ENCODE data around the gene KCNH1.

Gene KCNH1

DNA sequence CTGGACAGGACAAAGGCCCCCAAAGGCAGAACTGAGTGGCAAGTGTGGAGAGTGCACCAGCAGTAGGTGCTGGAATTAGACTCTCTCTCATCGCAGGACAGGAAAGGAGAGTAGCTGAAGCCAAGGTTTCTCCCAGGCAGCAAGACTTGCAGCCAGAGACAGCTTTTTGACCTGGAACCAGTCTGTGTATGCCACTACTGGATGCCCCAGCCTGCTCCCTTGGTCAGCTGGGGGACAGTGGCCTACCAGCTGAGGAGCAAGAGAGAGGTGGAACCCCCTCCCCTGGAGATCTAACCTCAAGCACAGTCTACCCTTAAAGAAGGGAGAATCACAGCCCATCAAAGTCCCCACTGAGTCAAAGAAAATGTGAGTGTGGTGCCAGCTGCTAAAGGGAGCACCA is 375.7 kb downstream of the KCNH1 start:
- DNase-seq (ENCODE audit: low read depth), result no peak

- DNase-seq (ENCODE audit: low read depth), result no peak
Observed at GRCh38 chr1:210757677-210758076, 376.3 kb downstream of the KCNH1 start.

GRCh38 chr1:210755991-210756659 is 377.8 kb downstream of the KCNH1 start:
- DNase-seq (ENCODE audit: low read depth), result no peak

- DNase-seq (ENCODE audit: low read depth), result no peak
Observed at GRCh38 chr1:210754878-210755665, 378.9 kb downstream of the KCNH1 start.

DNA sequence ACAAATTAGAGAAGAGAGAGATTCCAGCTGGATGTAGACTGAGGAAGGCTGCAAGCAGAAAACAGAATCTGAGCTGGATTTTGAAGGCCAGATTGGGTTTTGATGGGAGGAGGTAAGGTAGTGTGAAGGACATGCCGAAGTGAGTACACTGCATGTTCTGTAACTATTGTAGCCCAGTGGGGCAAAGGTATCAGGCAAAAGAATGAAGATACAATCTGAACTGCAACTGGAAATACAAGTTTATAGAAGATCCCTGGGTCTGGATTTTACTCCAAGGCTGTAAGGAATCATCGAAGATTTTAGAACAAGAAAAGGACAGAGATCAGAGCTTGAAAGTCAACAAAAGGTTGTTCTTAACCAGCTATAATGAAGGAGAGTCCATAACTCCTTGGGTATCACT is 382.0 kb downstream of the KCNH1 start:
- no peak for DNase-seq (ENCODE audit: low read depth)

DNA sequence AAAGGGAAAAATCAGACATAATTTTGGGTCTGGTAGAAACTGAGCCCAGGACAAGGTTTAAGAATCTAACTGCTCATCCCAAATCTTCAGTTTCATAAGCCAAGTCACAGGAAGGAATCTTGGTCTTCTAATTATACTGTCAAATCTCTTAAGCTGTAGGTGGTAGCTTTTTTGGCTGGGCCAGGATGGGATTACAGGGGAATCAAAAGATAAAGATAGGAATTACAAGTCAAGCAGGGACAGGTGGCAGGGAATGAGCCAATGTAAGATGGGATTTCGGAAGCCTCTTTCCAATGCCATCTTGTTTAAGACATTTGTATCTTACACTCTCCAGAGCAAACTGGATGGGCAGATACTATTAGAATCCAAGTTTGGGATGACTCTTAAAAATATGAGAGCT is 383.5 kb downstream of the KCNH1 start:
- DNase-seq (ENCODE audit: low read depth), result no peak

DNA sequence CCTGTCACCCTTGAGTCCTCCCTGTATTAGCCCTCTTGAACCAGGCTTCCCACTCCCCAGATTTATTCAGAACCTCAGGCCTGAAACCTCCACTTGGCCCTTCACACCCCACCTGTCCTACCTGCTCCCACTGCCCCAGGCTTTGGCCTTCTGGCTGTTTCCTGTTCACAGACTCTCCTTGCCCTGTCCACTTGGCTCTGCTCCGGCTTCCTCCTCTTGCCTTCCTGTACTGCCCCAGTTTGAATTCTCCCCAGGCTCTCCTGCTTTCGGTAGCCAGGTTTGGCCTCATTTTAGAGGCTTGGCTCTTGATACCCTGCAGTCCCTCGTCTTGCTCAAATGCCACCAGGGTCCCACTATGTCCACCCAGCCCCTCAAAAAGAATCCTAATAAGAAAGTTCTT is 385.2 kb downstream of the KCNH1 start:
- no peak for DNase-seq (ENCODE audit: low read depth)

GRCh38 chr1:210747890-210748289 is 386.1 kb downstream of the KCNH1 start:
- DNase-seq (ENCODE audit: low read depth), result no peak

DNA sequence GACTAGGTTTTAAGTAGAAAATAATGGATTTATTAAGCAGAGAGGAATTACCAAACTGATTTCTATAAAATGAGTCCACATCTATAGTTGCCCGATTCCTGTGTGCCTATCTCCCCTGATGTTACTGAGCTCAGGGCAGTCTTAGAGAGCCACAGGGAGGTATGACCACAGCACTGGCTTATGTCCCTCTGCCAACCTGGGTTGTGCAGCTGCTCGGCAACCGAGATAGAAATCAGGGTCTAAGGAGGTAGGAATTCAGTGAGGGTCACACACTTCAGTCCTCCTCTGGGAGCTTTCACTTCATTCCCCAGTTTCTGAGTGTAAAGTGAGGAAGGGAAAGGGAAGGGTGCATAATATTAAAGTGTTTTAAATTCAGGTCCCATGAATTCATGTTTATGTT is 386.8 kb downstream of the KCNH1 start:
- no peak for DNase-seq (ENCODE audit: low read depth)

- no peak for DNase-seq (ENCODE audit: low read depth)
Observed at GRCh38 chr1:210746024-210746731, 387.8 kb downstream of the KCNH1 start.

DNA sequence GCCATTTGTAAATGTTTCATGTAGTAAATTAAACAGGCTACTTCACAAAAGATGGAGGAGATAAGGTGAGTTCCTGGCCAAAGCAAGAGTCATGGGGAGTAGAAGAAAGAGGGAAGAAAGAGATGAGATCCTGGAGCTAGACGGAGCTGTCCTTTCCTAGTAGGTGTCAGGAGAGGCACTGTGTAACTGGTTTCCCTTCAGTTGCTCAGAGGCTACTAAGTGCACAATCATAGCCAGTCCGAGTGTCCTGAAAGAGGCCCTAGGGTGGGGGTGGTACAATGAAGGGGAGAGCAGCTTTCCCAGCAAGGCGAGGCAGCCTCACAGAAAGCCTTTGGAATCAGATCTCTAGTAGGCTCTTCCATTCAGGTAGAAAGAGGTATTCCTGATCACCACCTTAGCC is 390.9 kb downstream of the KCNH1 start:
- DNase-seq (ENCODE audit: low read depth), result no peak

DNA sequence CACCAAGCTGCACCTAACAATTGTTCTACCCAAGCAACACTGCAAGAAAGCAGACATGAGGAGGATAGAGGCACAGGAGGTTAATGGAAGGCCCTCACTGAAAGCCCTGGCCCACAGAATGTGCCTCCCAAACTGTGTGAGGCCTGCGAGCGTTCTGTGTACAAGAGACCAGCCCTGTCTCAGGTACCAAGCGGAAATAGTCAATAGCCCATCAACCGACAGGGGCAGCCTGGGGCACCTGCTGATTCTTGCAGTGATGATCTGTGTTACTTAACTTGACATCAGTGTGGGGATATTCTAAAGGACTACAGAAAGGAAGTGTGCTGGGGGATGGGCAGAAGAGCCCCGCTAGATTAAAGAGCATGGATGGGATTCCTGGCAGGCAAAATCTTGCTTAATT is 392.4 kb downstream of the KCNH1 start:
- DNase-seq (ENCODE audit: low read depth), result no peak

DNA sequence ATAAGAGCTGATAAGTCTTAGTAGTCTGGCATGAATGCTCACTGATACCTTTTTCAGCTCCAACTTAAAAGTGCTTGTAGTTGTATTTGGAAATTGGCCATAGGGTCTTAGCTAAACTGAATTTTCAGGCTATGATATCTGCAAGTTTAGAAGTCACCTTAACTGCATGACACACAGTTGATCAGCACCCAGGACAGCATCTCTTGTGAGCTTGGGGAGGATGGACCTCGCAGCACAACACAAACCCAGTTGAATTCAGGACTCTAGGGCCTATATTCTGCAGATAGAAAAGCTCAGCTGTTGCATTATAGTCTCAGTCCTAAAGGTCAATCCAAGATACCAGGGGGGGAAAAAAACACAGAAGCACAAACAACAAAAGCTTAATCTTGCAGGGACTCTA is 394.3 kb downstream of the KCNH1 start:
- DNase-seq (ENCODE audit: low read depth), result no peak

DNA sequence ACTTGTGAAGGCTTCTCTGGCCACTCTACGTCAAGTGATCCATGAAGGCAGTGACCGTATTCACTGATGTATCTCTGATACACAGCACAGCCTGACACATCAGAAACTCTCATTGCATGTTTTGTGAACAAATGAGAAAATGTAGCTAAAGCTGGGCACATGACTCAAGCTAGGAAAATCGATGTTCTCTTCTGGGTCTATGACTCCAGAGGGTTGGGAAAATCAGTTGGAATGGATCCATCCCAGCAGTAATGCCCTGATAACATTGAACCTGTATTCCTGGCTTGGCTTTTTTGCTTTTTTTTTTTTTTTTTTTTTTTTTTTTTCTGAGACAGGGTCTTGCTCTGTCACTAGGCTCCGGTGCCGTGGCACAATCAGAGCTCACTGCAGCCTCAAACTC is 395.7 kb downstream of the KCNH1 start:
- no peak for DNase-seq (ENCODE audit: low read depth)

GRCh38 chr1:210736713-210737112 is 397.2 kb downstream of the KCNH1 start:
- no peak for DNase-seq (ENCODE audit: low read depth)

- no peak for DNase-seq (ENCODE audit: low read depth)
Observed at GRCh38 chr1:210731597-210731996, 402.4 kb downstream of the KCNH1 start.

- no peak for DNase-seq (ENCODE audit: low read depth)
Observed at GRCh38 chr1:210731193-210731592, 402.8 kb downstream of the KCNH1 start.

- DNase-seq (ENCODE audit: low read depth), result no peak
Observed at GRCh38 chr1:210730023-210730422, 403.9 kb downstream of the KCNH1 start.

DNA sequence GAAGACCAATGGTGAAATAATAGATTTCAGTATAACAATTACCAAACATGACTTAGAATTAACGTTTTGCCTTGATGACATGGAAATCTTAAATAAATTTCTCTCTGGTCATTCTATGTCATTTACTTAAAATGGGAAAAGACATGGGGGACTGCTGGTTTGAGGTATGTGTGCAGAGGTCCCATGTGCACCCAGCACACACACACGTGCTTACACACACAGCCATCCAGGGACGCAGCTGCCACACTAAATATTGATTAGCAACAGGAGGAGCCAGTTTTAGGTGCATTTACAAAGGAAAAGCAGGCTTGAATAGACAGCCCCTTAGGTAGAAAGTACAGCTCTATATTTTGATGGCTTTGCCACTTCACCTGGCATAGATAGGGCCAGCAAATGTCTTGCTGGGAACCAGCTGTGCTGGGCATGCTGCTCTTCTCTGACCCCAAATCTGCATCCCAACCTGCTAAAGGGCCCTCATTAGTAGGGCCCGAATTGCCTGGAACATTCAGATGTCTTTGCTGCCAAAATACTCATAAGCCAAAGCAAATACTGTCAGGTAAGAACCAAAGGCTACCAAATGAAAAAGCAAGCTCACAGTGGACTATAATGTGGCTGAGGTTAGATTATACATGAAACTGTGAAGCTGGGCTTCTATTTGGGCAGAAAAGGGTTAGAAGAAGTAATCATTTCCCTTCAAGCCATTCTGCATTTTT is 405.4 kb downstream of the KCNH1 start:
- no peak for DNase-seq (ENCODE audit: low read depth)

DNA sequence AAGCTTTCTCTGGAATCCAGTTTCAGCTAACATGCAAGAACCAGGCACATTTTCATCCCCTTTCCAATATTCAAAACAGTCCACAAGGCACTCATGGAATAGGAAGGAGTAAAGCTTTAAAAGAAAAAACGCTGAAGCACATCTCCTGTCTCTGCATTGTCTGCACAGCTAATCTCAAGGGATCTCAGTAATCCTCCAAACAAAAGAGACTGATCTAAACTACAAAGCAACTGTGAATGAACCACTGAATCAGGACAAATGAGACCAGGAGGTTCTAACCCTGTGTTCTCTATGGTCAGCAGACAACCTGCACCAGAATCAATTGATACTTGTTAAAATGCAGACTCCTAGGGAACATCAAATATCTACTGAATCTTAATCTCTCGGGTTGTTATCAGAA is 406.2 kb downstream of the KCNH1 start:
- no peak for DNase-seq (ENCODE audit: low read depth)

DNA sequence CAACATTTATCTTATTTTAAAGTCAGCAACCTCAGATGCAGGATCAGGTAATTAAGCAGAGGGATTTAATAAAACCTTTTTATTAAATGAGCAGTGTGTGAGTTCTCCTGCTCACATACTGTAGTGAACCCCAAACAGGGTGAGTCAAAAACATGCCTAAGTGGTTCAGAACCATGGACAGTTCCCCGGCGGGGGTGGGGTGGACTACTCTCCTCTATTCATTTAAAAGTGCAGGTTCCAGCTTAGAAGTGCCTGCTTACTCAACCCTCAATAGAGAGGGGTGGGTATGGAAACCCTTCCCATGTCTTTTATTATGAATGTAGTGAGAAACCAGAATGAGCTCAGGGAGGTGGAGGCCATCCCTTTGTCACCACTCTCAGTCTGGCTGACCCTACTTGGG is 407.3 kb downstream of the KCNH1 start:
- DNase-seq (ENCODE audit: low read depth), result no peak

GRCh38 chr1:210724768-210725167 is 409.2 kb downstream of the KCNH1 start:
- DNase-seq (ENCODE audit: low read depth), result no peak

DNA sequence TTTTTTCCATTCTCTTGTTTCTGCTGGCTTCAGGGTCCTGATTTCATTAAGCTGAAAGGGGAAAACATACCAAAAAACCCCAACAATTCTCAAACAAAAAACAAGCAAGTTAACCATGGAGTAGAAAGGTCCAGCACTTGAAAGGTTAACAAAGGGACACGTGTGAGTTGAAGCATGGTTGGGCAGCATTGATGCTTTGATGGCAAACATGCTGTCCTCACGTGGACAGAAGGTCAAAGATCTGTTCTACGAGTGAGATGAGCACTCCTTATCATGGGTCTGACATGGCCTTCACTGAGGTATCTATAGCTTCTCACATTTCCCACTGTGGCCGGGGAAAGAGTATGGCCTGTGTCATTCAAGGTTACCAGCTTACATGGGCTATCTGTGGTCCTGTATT is 410.3 kb downstream of the KCNH1 start:
- DNase-seq (ENCODE audit: low read depth), result no peak
